Thymus (tissue), 11 donors: ENCODE data around the gene SELE. TPM values are rescaled to one million over a fixed set of nuclear protein-coding genes. Genes with fewer than 3 reads are reported as not detected.
"Not testable (repeated sequence)": the region's sequence is repeated elsewhere in the genome, so short reads cannot be mapped to it uniquely, and the experiment has no call there.

ENCODE experiments used
- DNase-seq, 9 donors: peaks; one replicate each; pipeline ENCODE4 v3.0.0-alpha.2; 2013; ENCODE audit warnings: low spot score in 9 of 9, low read depth in 6 of 9, missing footprints in 1 of 9
- H3K27ac ChIP-seq, 2 donors: one replicate each; pipeline ENCODE4 v1.5.1; 2013; ENCODE audit warnings: control low read depth in 1 of 2, low read depth in 1 of 2, low read length in 1 of 2, mild to moderate bottlenecking in 1 of 2, moderate library complexity in 1 of 2
- H3K27me3 ChIP-seq, 2 donors: one replicate each; pipeline ENCODE4 v1.5.1; 2013; ENCODE audit warnings: low read length in 1 of 2; ENCODE audit not compliant: control insufficient read depth in 2 of 2, insufficient read depth in 1 of 2
- H3K36me3 ChIP-seq, 2 donors: one replicate each; pipeline ENCODE4 v1.5.1; 2013; ENCODE audit warnings: low read length in 1 of 2, mild to moderate bottlenecking in 1 of 2, moderate library complexity in 1 of 2; ENCODE audit not compliant: control insufficient read depth in 2 of 2, insufficient read depth in 2 of 2
- H3K4me1 ChIP-seq, 2 donors: one replicate each; pipeline ENCODE4 v1.5.1; 2013; ENCODE audit warnings: low read length in 2 of 2; ENCODE audit not compliant: control insufficient read depth in 2 of 2, insufficient read depth in 2 of 2
- H3K4me3 ChIP-seq, 2 donors: one replicate each; pipeline ENCODE4 v1.5.1; 2013; ENCODE audit warnings: low read length in 2 of 2, control low read depth in 1 of 2, mild to moderate bottlenecking in 1 of 2
- H3K9me3 ChIP-seq, 2 donors: one replicate each; pipeline ENCODE4 v1.5.1; 2013; ENCODE audit warnings: low read length in 1 of 2, mild to moderate bottlenecking in 1 of 2; ENCODE audit not compliant: control insufficient read depth in 2 of 2, insufficient read depth in 1 of 2
- WGBS: extraction: QIAGEN DNeasy Blood & Tissue Kit; methylation state at CpG from one replicate; pipeline ENCODE4 v1.1.7; 2013; 5-methylcytosine and 5-hydroxymethylcytosine counted together
- polyA plus RNA-seq: library from polyadenylated mRNA; stranded (reverse); fragments of 200-250 nt; gene quantifications from one replicate; pipeline ENCODE4 v1.2.3, GENCODE V29; 2013
- total RNA-seq: library from RNA; stranded (reverse); fragments of 120-200 nt; gene quantifications from one replicate; pipeline ENCODE4 v1.2.4, GENCODE V29; 2013
- donor health status: healthy.

Gene SELE
- total and polyA plus RNA-seq, 2 donors: 1.5 to 2.8 TPM

DNA sequence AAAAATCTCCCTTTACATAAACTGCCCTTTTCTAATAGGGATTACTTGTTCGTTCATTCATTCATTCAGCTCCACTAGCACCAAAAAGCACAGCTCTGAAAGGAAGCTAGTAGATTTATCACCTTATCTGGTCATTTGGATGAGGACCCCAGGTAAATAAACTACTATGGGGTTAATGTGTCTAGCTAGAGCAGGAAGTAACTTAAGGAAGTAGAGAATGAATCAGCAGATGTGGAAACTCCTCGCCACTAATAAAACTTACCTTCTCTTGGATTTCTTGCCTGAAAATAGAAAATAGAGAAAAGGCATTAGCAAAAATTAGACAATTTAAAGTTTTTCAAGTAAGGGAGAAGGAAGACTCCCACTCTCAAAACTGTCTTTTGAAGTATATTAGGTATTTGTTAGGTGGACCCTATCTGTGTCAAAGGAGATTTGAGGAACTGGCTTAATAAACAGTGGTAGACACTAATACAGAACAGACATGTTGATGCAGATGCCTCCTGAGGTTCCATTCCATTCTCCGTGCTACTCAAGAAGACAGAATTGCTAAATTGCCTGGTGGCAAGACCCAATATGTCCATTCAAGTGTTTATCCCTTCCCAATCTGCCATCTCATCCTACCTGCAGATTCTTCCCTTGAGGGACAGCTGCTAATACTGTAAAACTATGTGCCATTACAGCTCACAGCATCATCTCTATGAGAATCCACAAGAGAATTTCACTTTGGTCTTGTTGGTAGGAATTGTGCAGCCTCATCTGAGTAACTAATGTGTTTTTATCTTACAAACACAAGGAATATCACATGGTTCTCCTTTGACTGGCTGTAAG lies 37.4 kb downstream of the SELE start:
- Histone ChIP-seq H3K4me3 (no peak overlapping the region), H3K36me3 (peaks cover 0 to 18% of the 10 kb centered on the region in 2 donors), H3K27ac (peak overlapping the region in 1 of 2 donors; percentile 95), H3K9me3 (no peaks in the 10 kb centered on the region), H3K27me3 (no peaks in the 10 kb centered on the region), H3K4me1 (peaks cover 45 to 75% of the 10 kb centered on the region in 2 donors)
- WGBS: 49% methylated on average over 3 of the region's 3 CpGs
- DNase-seq: peak in 1 of 9 donors; percentile 25

DNA sequence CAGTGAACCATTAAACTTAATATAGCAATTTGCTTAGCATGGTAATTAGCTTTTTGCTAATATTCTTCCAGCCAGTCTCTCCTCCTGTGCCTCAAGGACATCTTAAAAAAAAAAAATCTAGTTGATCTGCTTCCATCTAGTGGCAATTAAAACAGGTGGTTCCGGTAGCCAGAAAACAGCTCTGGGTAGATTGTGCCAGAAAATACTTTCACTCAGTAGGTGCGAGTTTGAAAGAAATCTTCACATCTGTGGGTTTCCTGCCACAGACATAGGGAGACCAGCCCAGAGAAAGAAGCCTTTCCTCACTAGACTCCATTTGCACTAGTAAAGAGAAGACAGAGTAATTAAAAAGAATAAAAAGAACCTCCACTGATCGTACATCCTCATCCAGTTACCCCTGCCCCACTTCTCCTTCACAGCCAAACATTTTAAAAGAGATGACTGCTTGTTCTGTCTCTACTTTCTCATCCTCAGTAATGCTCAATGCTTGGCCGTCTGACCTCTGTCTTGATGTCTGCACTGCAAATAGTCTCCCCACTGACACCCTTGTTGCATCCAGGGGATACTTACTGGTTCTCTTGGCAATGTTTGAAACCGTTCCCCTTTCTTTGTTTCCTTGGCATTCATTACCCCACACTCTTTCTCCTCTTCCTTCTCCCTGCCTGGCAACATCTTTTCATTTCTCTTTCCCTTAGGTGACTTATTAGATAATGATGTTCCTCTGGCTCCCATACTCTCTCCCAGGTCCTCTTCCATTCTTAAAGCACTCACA lies 39.4 kb downstream of the SELE start:
- H3K4me3 ChIP-seq: no peak overlapping the region
- H3K9me3 ChIP-seq: no peaks in the 10 kb centered on the region
- DNase-seq: peak in 7 of 9 donors; percentile 54 to 91 (median 72)
- WGBS: 7% methylated on average over 5 of the region's 5 CpGs
- peaks cover 53 to 80% of the 10 kb centered on the region in 2 donors for H3K4me1 ChIP-seq
- H3K36me3 ChIP-seq: peaks cover 0 to 13% of the 10 kb centered on the region in 2 donors
- H3K27ac ChIP-seq: peak overlapping the region; percentile 87 to 95
- no peaks in the 10 kb centered on the region for H3K27me3 ChIP-seq

DNA sequence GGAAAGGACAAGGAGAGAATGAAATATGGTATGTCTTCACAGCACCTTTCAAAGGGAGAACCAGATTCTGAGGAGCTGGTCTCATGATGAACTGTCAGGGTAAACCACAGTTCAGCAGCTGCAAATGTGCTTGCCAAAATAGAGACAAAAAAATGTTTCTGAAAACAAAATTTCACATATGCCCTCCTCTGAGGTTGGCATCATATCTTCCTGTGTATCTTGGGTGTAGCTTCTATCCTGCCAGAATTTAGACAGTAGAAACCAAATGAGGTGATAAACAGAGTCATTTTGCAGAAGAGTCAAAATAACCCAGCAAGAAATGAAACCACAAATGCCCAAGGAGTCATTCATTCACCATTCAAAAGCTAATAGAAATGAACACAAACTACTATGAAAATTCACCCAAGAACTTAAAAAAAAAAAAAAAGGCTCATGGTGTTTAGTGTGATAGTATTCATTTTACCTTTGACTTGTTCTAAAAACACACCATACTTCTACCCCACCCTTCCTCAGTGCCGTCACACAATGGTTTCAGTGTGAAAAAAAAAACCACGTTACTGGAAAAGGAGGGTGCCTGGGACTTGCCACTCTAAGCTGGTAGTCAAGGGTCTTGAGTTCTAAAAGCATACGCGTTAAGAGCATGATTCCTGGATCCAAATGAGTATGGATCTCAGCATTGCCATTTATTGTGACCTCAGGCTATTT lies 41.0 kb downstream of the SELE start:
- H3K9me3 ChIP-seq: no peaks in the 10 kb centered on the region
- H3K36me3 ChIP-seq: peaks cover 0 to 13% of the 10 kb centered on the region in 2 donors
- peak in 7 of 9 donors; percentile 62 to 91 (median 72) for DNase-seq
- H3K27me3 ChIP-seq: no peaks in the 10 kb centered on the region
- peak overlapping the region; percentile 86 to 95 for H3K27ac ChIP-seq
- no peak overlapping the region for H3K4me3 ChIP-seq
- 41% methylated on average over 4 of the region's 4 CpGs for WGBS
- H3K4me1 ChIP-seq: peaks cover 57 to 74% of the 10 kb centered on the region in 2 donors

DNA sequence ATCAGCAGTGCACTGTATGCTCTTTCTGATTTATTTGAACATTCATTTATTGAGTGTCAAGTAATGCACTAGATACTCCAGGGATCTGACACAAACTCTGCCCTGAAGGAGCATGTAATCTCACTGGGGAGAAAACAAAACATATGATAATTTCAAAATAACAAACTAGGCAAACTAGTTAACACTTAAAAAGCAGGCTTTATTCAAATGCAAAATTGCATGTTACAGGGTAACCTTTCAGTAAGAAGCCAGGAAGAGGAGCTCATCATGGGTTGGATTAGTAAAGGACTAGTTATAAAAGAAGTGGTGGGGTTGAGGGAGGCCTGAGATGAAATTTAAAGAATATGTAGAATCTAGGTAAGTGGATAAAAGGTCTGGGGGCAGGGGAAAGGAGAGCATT lies 43.4 kb downstream of the SELE start:
- Histone ChIP-seq H3K9me3 (no peaks in the 10 kb centered on the region), H3K36me3 (peaks cover 0 to 8% of the 10 kb centered on the region in 2 donors), H3K27me3 (no peaks in the 10 kb centered on the region), H3K4me1 (peaks cover 49 to 56% of the 10 kb centered on the region in 2 donors), H3K4me3 (no peak overlapping the region), H3K27ac (no peak overlapping the region)
- DNase-seq: no peak

DNA sequence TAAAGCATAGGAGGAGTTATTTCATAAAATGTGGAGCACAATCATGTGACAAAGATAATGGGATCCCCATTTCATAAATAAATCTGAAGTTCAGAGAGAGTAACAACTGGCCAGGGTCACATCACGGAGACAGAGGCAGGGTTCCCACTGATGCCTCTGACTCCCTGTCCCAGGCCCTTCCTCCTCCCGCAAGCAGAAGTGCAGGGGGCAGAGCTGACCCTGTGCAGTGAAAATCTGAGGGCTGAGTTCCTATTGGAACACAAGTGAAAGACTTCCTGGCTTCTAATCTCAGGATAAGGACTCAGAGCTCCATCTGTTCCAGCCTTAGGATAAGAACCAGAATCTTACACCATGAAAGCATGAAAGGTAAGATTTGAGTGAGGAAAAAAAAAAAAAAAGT lies 44.5 kb downstream of the SELE start:
- H3K4me1 ChIP-seq: peaks cover 40 to 45% of the 10 kb centered on the region in 2 donors

DNA sequence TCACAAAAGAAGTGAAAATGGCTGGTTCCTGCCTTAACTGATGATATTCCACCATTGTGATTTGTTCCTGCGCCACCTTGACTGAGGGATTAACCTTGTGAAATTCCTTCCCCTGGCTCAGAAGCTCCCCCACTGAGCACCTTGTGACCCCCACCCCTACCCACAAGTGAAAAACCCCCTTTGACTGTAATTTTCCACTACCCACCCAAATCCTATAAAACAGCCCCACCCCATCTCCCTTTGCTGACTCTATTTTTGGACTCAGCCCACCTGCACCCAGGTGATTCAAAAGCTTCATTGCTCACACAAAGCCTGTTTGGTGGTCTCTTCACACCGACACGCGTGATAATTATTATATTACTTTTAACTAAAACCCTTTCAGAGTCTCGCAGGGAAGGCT lies 45.5 kb downstream of the SELE start:
- not testable (repeated sequence) for H3K36me3 ChIP-seq, DNase-seq, H3K27ac ChIP-seq, H3K9me3 ChIP-seq, H3K4me3 ChIP-seq, H3K27me3 ChIP-seq
- WGBS: 96% methylated on average over 5 of the region's 5 CpGs
- H3K4me1 ChIP-seq: peaks cover 33 to 35% of the 10 kb centered on the region in 2 donors

More for the DNA sequence above, 44.5 kb downstream of the SELE start:
- no peak for DNase-seq
- Histone ChIP-seq H3K36me3 (peaks cover 0 to 8% of the 10 kb centered on the region in 2 donors), H3K4me3 (no peak overlapping the region), H3K27me3 (no peaks in the 10 kb centered on the region), H3K27ac (peak overlapping the region in 1 of 2 donors; percentile 5), H3K9me3 (no peaks in the 10 kb centered on the region)
- 95% methylated on average over 2 of the region's 2 CpGs for WGBS

DNA sequence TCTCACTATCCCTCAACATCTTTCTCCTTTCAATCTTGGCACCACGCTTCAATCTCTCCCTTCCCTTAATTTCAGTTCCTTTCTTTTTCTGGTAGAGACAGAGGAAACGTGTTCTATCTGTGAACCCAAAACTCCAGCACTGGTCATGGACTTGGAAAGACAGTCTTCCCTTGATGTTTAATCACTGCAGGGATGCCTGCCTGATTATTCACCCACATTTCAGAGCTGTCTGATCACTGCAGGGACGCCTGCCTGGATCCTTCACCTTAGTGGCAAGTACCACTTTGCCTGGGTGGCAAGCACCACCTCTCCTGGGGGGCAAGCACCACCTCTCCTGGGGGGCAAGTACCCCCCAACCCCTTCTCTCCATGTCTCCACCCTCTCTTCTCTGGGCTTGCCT lies 50.2 kb downstream of the SELE start:
- Histone ChIP-seq H3K4me1 (peaks cover 0 to 2% of the 10 kb centered on the region in 2 donors), H3K36me3 (no peaks in the 10 kb centered on the region), H3K27ac (no peak overlapping the region), H3K27me3 (no peaks in the 10 kb centered on the region), H3K4me3 (no peak overlapping the region), H3K9me3 (no peaks in the 10 kb centered on the region)
- DNase-seq: no peak
- WGBS: 94% methylated on average over 3 of the region's 3 CpGs

DNA sequence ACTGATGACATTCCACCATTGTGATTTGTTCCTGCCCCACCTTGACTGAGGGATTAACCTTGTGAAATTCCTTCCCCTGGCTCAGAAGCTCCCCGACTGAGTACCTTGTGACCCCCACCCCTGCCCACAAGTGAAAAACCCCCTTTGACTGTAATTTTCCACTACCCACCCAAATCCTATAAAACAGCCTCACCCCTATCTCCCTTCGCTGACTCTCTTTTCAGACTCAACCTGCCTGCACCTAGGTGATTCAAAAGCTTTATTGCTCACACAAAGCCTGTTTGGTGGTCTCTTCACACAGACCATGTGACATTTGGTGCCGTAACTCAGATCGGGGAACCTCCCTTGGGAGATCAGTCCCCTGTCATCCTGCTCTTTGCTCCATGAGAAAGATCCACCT lies 50.7 kb downstream of the SELE start:
- not testable (repeated sequence) for H3K4me1 ChIP-seq, DNase-seq, H3K27ac ChIP-seq, H3K27me3 ChIP-seq, H3K36me3 ChIP-seq, H3K9me3 ChIP-seq, H3K4me3 ChIP-seq
- 92% methylated on average over 4 of the region's 4 CpGs for WGBS
